Activated naive CD8-positive, alpha-beta T cell (primary cell): ENCODE measurements around the gene RTN4IP1.
A peak's percentile ranks its signal among the peaks of the same experiment; 100 is the strongest.

ENCODE experiments used
- H3K27ac Mint-ChIP-seq: one replicate; pipeline ENCODE4 v1.8.0; 2021; ENCODE audit warnings: mixed read lengths
- H3K27me3 Mint-ChIP-seq: one replicate; pipeline ENCODE4 v1.8.0; 2021; ENCODE audit warnings: mixed read lengths
- H3K36me3 Mint-ChIP-seq: one replicate; pipeline ENCODE4 v1.8.0; 2021; ENCODE audit warnings: mixed read lengths
- H3K4me1 Mint-ChIP-seq: one replicate; pipeline ENCODE4 v1.8.0; 2021; ENCODE audit warnings: low read depth, mixed read lengths
- H3K4me3 Mint-ChIP-seq: one replicate; pipeline ENCODE4 v1.8.0; 2021; ENCODE audit warnings: mild to moderate bottlenecking, mixed read lengths
- H3K9me3 Mint-ChIP-seq: one replicate; pipeline ENCODE4 v1.8.0; 2021; ENCODE audit warnings: low read depth, mixed read lengths

The RTN4IP1 gene

DNA sequence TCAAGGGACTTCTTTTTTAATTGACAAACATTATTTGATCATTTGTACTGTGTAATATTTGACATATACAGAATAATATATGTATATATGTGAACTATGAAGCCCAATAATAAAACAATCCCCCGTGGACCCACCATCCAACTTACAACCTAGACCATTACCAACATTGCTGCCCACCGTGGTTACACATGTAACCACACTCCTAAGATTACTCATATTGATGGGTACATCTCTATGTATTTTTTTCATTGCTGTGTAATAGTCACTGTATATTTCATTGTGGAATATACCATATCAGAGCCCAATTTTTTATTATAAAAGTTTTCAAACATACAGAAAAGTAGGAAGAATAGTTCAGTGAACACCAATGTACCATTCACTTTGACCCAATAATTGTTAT lies 94.3 kb downstream of the RTN4IP1 start:
- Mint-ChIP-seq H3K36me3 (peaks cover 16% of the 10 kb centered on the region), H3K27ac (peak overlapping the region; percentile 98), H3K4me3 (peak overlapping the region; percentile 67), H3K27me3 (no peaks in the 10 kb centered on the region), H3K4me1 (peaks cover 75% of the 10 kb centered on the region), H3K9me3 (no peaks in the 10 kb centered on the region)

DNA sequence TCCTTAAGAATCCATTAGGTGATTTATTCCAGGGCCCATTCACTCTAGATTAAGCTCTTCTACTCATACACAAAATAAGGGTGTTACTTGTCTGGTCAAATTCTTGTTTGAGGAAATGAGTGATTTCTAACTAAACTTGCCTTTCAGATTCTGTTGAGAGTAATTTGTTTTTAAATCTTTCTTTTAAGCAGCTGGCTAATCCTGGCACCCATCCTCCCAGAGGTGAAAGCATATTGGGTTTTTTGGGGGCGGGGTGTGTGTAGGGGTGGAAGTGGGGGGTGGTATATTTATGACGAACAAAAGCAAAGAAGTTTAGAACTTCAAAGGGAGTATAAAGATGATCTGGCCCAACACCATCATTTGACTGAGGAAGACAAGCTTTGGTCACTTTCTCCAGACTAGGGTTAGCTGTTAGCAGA lies 94.7 kb downstream of the RTN4IP1 start:
- Mint-ChIP-seq H3K4me3 (peak overlapping the region; percentile 67), H3K4me1 (peaks cover 78% of the 10 kb centered on the region), H3K36me3 (peaks cover 20% of the 10 kb centered on the region), H3K27me3 (no peaks in the 10 kb centered on the region), H3K27ac (peak overlapping the region; percentile 98), H3K9me3 (no peaks in the 10 kb centered on the region)

DNA sequence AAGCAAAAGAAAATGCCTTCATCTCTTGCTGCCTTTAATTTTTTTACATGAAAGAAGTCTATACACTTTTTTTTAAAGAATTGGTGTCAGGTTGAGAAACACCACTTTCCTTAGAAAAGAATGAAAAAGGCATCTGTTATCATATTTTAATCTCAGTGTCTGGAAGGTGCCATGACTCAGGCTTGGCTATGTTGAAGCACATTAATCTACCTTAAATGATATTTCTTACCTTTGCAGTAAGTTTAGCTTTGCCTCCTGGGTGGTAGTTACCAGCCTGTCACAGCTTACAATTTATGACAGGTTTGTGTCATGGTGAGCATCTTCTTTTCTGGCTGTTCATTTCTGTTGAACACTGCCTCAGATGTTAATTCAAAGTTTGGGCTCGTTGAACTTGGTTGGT lies 95.3 kb downstream of the RTN4IP1 start:
- Mint-ChIP-seq H3K4me3 (peak overlapping the region; percentile 67), H3K27me3 (no peaks in the 10 kb centered on the region), H3K36me3 (peaks cover 25% of the 10 kb centered on the region), H3K27ac (peak overlapping the region; percentile 98), H3K9me3 (no peaks in the 10 kb centered on the region), H3K4me1 (peaks cover 82% of the 10 kb centered on the region)

DNA sequence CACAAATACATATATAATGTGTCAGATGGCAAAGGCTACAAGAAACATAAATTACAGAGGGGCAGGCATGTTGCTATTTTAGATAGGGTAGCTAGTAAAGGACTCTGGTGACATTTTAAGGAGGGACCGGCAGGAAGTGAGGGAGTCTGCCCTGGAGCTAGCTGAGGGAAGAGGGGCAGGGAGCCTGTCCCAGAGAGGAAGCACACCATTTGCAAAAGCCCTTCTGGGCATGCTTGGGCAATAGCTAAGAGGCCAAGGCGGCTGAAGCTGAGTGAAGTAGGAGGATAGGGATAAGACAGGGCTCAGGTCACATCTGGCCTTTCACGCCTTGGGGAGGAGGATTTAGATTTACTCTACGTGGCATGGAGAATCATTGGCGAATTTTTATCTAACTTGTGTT lies 96.2 kb downstream of the RTN4IP1 start:
- Mint-ChIP-seq H3K4me3 (peak overlapping the region; percentile 48), H3K9me3 (no peaks in the 10 kb centered on the region), H3K27ac (peak overlapping the region; percentile 98), H3K36me3 (peaks cover 27% of the 10 kb centered on the region), H3K4me1 (peaks cover 82% of the 10 kb centered on the region), H3K27me3 (no peaks in the 10 kb centered on the region)

DNA sequence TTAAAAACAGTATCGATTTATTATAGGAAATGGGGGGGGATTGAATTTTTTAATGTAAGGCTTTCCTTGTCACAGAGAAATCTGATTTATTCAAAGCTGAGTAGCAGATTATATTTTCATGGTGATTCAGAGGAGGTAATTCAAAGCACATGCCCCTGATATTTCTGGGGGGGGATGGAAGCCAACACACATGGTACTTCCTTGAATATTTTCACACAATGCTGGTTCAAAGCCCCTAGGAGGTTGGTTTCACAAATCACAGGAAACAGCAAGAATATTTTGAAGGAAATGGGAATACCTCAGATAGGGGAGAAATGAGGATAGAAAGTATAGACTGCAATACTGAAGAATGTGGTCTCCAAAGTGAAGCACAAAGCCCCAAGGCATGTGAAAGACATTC lies 98.8 kb downstream of the RTN4IP1 start:
- Mint-ChIP-seq H3K4me3 (no peak overlapping the region), H3K36me3 (peaks cover 28% of the 10 kb centered on the region), H3K4me1 (peaks cover 79% of the 10 kb centered on the region), H3K9me3 (no peaks in the 10 kb centered on the region), H3K27ac (no peak overlapping the region), H3K27me3 (no peaks in the 10 kb centered on the region)

DNA sequence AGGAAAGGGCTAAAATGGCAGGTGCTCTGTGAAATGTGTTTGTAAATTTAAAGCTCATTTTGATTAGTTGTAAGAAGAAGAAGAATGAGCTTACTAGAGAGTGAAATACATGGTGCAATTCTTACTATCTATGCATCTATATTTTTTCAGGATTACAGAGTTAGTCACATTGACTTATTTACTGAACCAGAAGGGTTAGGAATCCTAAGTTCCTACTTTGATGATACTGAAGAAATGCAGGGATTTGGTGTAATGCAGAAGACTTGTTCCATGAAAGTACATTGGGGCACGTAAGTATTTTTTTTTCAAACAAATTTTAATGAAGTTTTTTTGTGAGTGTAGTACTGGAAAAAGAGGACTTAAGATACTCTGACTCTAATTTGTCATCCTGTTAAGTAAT lies 99.3 kb downstream of the RTN4IP1 start:
- no peak overlapping the region for H3K4me3 Mint-ChIP-seq
- peaks cover 79% of the 10 kb centered on the region for H3K4me1 Mint-ChIP-seq
- no peaks in the 10 kb centered on the region for H3K27me3 Mint-ChIP-seq
- H3K27ac Mint-ChIP-seq, result peak overlapping the region; percentile 51
- no peaks in the 10 kb centered on the region for H3K9me3 Mint-ChIP-seq
- peaks cover 28% of the 10 kb centered on the region for H3K36me3 Mint-ChIP-seq

DNA sequence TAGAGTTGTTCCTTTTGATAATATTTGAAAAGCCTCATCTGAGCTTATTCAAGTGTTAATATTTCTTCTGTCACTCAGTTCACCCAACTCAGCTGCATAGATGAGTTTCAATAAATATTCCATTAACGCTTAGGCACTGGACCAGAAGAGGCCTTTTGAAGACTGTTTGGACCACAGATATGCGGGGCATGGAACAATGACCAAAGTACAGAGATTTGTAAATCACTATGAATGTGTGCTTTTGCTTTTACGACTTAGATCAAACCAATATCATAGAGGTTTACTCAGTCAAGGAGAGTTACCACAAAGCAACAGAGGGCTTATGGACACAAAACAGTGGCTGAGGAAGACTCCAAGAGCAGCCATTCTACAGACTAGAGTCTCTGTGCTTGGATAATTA lies 99.9 kb downstream of the RTN4IP1 start:
- peaks cover 28% of the 10 kb centered on the region for H3K36me3 Mint-ChIP-seq
- no peak overlapping the region for H3K4me3 Mint-ChIP-seq
- H3K27ac Mint-ChIP-seq, result peak overlapping the region; percentile 51
- peaks cover 78% of the 10 kb centered on the region for H3K4me1 Mint-ChIP-seq
- H3K27me3 Mint-ChIP-seq, result no peaks in the 10 kb centered on the region
- no peaks in the 10 kb centered on the region for H3K9me3 Mint-ChIP-seq

DNA sequence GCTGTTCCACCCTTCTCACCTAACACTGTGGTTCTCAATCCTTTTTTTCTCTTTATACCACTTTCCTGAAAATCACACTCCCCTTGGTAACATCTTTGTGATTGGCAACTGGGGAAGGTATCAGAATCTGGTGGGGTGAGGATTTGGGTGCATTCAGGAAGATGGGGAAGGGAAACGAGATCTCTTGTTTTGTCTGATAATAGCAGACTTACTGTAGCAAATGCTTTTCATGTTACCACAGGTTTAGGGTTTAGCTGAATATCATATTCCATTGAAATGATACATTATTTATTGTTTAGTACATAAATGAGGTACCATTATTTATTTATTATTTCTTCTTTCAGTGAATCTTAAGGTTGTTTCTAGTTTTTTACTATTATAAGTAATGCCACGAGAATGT lies 100.8 kb downstream of the RTN4IP1 start:
- peak overlapping the region; percentile 96 for H3K27ac Mint-ChIP-seq
- peak overlapping the region; percentile 60 for H3K4me3 Mint-ChIP-seq
- peaks cover 24% of the 10 kb centered on the region for H3K36me3 Mint-ChIP-seq
- no peaks in the 10 kb centered on the region for H3K9me3 Mint-ChIP-seq
- peaks cover 78% of the 10 kb centered on the region for H3K4me1 Mint-ChIP-seq
- H3K27me3 Mint-ChIP-seq, result no peaks in the 10 kb centered on the region

DNA sequence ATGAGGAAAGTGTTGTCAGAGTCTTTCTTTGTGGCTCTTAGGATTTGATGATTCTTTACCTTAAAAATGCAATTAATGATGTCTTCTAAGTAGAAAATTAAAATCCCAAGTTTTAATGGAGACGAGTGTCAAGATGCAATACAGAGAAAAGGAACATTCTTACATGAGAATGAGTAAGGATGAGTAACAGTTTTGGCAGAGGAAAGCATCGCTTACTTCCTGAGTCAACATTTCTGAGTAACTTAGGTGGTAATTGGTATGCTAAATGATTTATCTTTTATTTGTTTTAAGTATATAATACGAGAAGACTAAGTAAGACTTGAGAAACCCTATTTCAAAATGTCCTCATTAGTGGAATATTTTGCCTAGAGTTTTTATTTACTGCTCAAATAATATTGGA lies 101.3 kb downstream of the RTN4IP1 start:
- Mint-ChIP-seq H3K36me3 (peaks cover 20% of the 10 kb centered on the region), H3K27me3 (no peaks in the 10 kb centered on the region), H3K4me1 (peaks cover 76% of the 10 kb centered on the region), H3K4me3 (peak overlapping the region; percentile 75), H3K9me3 (no peaks in the 10 kb centered on the region), H3K27ac (peak overlapping the region; percentile 96)

DNA sequence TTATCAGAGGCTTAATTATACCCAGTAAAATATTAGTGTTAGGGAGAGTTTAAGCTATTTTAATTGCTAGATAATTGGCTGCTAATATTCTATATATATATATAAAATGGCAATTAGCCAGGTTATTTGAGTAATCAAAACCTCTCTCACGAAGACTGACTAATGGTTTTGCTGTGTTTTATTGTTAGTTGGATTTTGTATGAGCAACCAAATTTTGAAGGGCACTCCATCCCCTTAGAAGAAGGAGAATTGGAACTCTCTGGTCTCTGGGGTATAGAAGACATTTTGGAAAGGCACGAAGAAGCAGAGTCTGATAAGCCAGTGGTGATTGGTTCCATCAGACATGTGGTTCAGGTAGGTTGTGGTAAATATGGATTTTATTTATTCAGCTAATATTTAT lies 102.2 kb downstream of the RTN4IP1 start:
- Mint-ChIP-seq H3K36me3 (peaks cover 17% of the 10 kb centered on the region), H3K9me3 (no peaks in the 10 kb centered on the region), H3K27ac (peak overlapping the region; percentile 75), H3K4me1 (peaks cover 75% of the 10 kb centered on the region), H3K4me3 (no peak overlapping the region), H3K27me3 (no peaks in the 10 kb centered on the region)

DNA sequence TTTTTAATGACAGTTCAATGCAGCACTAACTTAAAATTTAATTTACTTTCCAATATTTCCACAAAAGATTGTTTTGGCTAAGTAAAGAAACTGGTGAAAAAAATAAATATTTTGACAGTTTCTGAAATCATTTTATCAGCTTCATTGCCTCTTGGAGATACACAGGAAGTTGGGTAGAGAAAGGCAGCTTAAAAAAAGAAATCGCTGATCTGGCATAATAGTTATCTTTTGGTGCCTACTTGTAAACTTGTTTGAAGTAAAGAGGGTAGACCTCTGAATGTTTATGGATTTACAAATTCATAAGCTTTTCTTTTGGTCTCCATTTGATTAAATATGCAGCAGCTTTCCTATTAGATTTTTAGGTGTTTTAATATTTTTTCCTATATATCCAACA lies 103.4 kb downstream of the RTN4IP1 start:
- Mint-ChIP-seq H3K4me1 (peaks cover 79% of the 10 kb centered on the region), H3K4me3 (peak overlapping the region; percentile 87), H3K9me3 (no peaks in the 10 kb centered on the region), H3K36me3 (peaks cover 14% of the 10 kb centered on the region), H3K27me3 (no peaks in the 10 kb centered on the region), H3K27ac (peak overlapping the region; percentile 90)

DNA sequence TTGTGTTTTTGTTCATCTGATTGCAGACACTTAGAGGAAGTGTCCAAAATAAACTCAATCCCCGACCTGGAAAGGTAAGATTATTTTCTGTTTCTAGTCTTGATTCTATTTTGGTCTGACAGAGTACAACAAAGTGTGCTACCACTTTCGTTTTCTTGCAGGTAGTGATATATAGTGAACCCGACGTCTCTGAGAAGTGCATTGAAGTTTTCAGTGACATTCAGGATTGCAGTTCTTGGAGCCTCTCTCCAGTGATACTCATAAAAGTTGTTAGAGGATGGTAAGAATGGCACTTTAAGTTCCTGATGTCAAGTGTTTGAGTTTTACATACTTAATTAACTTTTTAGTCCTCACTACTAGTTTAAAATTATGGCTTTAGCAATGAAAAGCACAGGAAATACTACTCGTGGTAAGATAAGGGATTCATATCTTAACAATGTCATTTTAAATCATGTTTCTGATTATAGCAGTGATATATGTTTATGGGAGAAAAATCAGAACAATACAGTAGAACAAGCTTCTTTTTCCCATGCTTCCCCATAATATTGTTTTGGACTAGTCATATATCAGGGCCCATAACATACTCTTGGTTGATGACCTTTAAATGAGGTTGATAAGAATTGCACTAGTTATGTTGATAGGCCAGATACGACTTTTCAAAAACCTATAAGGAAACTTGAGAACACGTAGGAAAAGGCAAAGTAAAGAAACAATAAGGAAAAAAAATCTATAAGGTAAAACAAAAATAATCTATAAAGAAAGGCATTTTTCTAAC lies 104.0 kb downstream of the RTN4IP1 start:
- peaks cover 14% of the 10 kb centered on the region for H3K36me3 Mint-ChIP-seq
- no peaks in the 10 kb centered on the region for H3K27me3 Mint-ChIP-seq
- H3K4me1 Mint-ChIP-seq, result peaks cover 80% of the 10 kb centered on the region
- peak overlapping the region; percentile 87 for H3K4me3 Mint-ChIP-seq
- no peaks in the 10 kb centered on the region for H3K9me3 Mint-ChIP-seq
- peak overlapping the region; percentile 90 for H3K27ac Mint-ChIP-seq

DNA sequence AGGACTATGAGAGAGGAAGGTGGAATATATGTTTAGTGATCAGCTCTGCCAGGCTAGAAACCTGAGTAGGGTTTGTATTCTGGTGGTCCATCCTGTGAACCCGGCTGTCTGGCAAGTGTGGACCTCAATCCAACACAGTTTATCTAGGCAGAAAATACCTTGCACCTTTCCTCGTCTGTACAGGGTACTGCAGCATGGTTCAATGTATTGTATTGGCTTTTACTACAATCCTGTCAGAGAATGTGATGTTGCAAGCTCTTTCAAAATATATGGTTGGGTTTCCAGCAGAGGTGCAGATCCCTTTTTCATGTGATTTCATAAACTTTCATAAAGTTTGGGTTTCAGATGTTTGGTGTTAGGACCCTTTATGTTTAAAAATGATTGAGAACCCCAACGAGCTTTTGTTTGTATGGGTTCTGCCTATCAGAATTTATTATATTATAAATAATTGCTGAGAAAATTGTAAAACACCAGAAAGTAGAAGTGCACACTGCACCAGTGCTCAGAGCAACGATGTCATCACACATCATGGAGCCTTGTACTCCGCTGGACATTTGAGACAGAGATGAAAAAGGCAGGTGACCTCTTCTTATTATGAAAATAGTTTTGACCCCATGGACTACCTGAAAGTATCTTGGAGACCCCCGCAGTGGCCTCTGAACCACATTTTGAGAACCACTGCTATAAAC lies 106.6 kb downstream of the RTN4IP1 start:
- Mint-ChIP-seq H3K27me3 (no peaks in the 10 kb centered on the region), H3K4me1 (peaks cover 83% of the 10 kb centered on the region), H3K4me3 (peak overlapping the region; percentile 87), H3K9me3 (no peaks in the 10 kb centered on the region), H3K36me3 (peaks cover under 1% of the 10 kb centered on the region), H3K27ac (peak overlapping the region; percentile 97)
